ENCODE measurements around the gene DIAPH2.

DIAPH2 gene

DNA sequence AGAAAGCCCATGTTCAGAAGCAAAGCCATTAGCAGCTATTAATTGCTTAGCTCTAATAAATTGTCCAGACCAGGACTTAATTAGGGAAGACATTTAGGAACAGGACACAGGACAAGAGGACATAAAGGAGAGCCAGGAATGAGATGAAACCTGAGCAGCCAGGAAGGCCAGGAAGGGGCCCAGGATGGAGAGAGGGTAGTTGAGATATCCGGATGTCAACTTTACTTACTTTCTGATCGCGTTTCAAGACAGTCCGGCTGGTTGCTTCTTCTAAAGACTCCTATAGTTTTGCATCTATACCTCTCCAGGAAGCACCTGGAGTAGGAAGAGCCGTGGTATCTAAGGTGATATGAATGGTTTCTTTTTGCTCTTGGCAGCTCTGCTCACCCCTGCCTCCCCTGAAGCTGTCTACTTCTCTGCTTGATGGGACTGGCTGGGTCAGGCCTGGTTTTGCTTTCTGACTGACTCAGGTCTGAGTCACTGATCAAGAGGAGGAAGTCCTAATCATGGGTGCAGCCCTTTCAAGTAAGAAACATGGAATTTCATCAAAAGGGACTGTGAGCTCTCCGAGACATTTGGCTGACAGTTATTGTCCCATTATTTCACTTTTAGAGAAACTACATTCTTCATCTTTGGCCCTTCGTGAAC, 932.4 kb downstream of the DIAPH2 start:
- FAIRE-seq, result no peak

DNA sequence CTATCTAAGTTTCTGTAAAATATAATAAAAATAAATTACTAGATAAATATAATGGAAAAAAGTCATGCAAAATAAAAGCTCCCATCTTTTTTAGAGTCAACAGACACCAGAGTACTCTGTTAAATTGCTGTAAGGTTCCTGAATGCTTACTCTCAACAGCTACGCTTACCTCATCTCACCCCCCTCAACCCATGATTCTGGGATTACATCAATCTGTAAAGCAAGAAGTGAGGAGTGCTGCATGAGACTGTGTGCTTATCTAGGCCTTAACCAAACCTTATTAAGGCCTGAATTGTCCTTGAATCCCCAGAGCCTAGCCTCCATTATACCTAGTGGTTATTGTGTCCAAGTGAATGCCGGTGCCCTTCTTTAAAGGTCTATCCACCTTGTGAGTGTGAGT, 934.9 kb downstream of the DIAPH2 start:
- FAIRE-seq, result no peak

DNA sequence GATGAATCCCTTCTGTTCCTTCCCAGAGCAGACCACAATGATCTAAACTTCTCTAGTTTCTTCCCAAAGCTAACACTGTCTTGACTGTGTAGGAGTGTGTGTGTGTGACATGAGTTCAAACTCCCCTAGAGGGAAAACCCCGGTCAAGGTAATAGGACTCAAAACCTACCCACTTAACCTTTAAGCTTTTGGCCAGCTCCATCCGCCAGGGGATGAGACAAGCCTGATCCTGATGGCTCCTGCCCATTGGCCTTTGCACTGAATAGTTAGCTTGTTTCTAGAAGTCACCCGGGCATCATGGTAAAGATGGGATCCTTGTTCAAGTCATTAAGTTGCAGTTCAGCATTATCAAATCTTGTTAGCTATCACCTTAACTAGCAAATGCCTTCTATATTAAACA, 937.5 kb downstream of the DIAPH2 start:
- no peak for FAIRE-seq

DNA sequence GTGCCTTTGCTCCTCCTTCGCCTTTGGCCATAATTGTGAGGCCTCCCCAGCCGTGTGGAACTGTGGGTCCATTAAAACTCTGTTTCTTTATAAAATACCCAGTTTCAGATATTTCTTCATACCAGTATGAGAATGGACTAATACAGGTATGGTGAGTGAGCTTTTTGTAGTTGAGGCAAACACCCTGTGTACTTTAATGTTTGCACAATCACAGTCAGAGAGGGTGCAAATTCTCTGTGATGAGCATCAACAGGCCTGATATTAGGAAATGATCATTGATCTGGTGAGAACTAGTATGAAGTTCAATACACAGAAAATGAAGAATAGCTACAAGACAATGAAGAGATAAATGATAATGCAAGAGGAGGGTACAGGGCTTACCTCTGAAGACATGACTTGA, 943.7 kb downstream of the DIAPH2 start:
- no peak for FAIRE-seq

DNA sequence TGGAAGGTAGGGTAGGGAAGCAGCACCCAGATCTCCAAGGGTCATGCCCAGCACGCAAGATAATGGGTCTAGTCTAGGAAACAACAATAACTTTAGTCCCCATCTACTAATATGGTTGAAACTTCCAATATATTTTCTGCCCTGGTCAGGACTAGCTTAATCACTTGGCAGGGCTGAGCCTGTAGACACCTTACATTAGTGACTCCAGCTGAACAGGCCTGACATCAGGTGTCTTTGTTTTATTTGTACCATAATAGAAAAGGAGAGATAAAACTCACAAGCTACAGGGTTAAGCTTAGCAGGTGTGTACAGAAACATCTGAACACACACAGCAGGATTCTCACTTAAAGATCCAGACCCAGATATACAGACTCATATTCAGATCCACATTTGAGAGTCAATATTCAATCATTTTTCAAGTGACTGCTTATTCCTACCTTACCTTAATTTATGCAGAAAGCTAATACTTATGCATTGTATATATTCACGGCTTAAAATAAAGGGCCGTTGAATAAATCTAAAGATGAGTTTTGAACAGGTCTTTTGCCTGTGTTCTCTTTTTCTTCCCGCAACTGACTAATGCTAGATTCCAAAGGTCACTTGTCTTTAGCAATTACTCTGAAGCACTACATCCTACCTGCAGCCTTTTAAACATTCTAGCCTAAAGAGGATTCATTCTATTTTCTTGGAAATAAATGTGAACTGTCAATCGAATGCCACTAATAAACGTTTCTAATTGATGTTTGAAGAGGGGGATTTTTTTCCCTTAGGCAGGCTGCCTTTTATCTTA, 944.4 kb downstream of the DIAPH2 start:
- FAIRE-seq, result peak; percentile 43

DNA sequence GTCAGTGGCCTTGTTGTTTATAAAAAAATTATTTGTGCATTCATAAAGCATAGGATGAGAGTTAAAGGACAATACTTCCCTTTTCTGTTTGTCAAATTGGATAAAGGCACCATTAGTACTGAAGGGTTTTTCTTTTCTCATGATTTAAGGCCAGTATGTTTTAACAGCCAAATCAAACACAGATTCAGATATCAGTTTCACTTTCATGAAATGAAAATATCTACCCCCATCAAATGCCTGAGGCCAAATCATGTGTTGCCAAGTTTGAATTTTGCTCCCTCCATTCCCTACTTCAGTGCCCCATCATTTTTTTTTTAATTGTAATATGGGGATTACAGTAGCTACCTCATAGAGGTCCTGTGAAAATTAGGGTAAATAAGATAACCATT, 944.9 kb downstream of the DIAPH2 start:
- no peak for FAIRE-seq

DNA sequence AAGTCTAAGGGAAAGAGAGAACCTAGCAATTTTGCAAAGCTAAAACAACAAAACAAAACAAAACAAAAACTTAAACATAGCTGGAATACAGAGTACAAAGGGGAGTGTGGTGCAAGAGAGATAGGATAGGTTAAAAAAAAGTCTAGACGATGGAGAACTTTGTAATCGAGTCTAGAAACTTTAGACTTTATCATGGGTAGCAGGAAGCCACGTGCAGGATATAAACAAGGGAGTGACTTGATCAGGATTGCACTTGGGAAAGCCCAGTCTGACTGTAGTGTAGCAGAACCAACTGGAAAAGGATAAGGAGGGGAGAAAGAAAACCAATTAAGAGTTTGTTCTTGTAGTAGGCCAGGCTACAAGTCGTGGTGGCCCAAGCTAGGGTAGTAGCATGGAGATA, 949.2 kb downstream of the DIAPH2 start:
- peak; percentile 41 for FAIRE-seq

DNA sequence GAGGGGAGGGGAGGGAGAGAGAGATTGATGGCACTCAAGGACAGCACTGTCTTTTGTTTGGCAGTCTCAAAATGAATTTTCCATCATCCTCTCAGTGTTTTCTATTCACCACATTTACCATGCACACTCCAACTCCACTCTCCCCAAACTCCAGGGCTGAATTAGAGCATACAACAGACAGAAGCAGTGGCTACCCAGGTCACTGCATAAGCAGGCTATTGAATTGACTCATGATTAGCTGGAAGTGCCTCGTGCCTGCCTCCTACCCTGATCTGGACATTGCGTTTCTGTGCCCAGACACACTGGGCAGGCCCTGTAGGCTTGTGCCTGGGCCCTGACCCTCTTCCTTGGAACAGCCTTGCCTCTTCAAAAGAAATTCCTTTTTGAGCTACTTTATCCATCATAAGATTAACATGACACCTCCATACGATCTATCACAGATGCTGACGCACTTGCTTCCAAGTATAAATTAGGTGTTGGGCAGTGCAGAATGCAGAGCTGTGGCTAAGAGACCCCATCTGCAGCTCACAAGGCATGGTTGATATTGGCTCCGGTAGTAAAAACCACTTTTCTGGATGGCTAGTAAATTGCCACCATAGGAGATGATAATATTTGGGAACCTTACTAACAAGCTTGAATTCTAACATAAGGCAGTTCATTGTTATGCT, 952.0 kb downstream of the DIAPH2 start:
- FAIRE-seq, result no peak

DNA sequence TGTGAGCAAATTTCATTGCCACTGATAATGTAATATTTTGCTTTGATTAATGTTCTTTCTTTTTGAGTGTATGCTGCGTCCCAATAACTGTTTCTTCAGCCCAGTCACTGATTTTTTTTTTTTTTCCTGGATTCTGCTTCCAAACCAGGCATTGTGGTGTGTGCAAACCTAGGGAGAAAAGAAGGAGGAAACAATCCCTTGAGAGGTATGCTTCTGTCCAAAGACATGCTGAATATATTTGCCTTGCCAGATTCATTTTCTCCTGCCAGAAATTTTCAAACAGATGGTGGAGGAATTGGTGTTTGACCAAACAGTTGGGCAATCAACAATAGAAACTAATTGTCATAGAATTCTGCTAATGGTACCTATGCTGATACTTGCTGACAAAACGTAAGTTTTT, 952.6 kb downstream of the DIAPH2 start:
- FAIRE-seq, result no peak

DNA sequence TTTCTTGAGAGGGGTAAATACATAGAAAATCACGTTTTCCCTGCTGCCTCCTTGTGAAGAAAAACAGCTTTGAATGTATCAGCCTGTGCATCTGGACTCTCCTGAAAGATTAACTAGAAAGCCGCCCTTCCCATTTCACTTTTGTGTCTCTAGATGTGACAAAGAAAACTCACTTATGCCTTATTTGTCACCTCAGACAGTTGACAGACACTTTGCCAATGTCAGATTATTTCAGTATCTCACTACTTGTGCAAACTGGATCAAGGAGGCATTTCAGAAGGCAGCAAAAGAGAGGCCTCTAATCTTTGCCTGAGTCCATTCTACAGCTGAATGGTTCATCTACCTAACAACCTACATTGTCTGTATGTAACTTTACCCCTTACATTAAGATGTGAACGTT, 954.0 kb downstream of the DIAPH2 start:
- no peak for FAIRE-seq

DNA sequence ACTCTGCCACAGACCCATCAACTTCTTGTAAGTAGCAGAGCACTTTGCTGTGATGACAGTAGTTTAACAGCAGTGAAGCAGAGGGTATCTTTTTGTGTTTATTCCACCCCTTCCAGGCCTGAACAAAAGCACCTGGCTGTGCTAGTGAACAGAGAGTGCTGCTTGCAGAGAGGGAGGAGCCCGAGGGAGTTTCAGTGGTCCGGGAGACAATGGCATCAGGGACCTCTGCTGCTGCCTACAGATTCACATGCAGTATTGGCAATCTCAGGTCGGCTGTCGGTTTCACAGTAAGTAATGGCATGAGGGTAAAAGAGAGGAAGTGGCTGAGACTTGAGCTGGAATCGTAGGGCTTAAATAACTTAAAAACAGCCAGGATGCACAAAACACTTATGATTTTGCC, 954.9 kb downstream of the DIAPH2 start:
- no peak for FAIRE-seq

Data from colon (tissue), 2 donors.